Measurements from ENCODE around the gene PAX1.

PAX1 gene

DNA sequence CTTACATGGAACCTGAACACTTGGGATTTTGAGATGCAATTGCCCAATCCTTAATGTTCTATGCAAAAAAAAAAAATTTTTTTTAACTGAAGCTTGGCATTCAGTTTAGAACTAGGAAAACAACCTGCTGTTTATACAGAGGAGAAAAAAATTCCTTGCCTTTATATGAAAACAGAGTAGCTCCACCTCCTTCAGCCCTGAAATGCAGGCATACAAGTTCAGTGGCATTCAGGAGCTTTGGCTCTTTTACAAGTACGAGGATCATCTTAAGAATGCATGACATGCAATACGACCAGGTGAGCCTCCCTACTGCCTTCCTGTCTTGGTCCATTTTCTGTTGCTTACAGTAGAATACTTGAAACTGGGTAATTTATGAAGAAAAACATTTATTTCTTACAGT lies 20.4 kb downstream of the PAX1 start:
- in situ Hi-C loops (cut with HindIII; ENCODE audit: low sequenced_read_pairs), result no loop called here

DNA sequence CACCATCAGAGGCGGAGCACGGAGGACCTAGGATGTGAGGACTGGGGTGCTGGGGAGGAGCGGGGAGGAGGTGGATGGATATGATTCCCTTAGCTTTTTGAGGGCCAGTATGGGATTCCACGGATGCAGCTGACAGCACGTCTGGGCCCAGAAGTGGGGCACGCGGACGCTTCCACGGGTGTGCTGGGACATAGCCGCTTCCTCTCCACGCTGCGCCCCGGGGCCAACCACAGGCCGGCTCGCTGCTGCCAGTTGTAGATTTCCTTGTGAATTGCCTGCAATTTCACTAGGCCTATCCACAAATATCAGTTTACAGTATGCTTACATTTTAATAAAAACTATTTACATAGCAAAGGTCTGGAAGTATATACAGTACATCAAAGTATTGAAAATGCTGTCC lies 23.9 kb downstream of the PAX1 start:
- in situ Hi-C loops (cut with HindIII; ENCODE audit: low sequenced_read_pairs), result no loop called here

DNA sequence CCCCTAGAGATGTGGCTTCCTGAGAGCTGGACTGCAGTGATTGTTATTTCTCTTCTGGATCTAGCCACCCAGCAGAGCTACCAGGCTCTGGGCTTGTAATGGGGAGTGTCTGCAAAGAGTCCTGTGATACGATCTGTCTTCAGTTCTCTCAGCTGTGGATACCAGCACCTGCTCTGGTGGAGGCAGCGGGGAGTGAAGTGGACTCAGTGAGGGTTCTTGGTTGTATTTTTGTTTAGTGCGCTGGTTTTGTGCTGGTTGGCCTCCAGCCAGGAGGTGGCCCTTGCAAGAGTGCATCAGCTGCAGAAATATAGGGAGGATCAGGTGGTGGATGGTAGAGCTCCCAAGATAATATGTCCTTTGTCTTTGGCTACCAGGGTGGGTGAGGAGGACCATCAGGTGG lies 33.7 kb downstream of the PAX1 start:
- in situ Hi-C loops (cut with HindIII; ENCODE audit: low sequenced_read_pairs), result no loop called here

DNA sequence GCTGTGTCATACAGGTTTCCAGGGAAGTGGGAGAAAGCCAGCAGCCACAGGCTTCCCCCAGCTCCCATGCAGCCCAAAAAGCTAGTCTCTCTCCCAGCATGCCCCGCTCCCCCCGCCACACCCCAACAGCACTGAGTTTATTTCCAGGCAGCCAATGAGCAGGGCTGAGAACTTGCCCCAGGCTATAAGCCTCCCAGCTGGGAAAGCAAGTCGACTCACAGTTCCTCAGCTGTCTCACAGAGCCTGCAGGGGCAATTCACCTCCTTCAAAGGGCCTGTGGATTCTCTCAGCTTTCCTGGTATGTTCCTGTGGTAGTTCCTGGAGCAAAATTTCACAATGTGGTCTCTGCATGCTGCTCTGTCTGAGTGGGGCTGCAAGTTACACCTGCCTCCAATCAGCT lies 34.2 kb downstream of the PAX1 start:
- in situ Hi-C loops (cut with HindIII; ENCODE audit: low sequenced_read_pairs), result no loop called here

DNA sequence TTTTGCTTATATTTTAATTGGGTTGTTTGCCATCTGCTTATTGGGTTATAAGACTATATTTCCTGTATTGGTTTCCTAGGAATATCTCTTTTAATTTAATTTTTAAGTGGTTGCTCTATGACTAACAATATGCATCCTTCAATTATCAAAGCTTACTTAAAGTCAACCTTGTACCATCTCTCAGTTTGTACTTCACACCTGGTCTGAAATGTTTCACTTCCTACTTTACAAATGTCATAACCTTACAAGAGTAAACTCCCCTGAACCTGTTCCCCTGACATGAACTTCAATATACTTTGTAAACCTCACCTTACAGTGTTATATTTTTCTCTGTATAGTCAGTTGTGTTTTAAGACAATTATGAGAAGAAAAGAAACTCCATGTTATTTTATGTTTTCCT lies 35.8 kb downstream of the PAX1 start:
- in situ Hi-C loops (cut with HindIII; ENCODE audit: low sequenced_read_pairs), result no loop called here

DNA sequence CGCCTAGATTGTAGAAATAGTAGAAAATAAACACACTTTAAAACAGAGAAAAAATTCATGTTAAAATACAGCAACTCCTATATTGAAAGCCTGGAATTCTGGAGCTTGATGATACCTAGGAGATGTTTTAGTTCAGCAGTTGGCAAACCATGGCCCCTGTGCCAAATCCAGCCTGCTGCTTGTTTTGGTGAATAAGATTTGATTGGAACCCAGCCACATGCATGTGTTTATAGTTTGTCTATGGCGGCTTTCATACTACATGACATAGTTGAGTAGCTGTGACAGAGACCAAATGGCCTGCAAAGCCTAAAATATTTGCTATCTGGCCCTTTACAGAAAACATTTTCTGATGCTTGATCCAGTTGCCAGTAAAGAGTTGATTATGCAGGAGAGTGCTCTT lies 57.2 kb downstream of the PAX1 start:
- in situ Hi-C loops (cut with HindIII; ENCODE audit: low sequenced_read_pairs), result no loop called here

DNA sequence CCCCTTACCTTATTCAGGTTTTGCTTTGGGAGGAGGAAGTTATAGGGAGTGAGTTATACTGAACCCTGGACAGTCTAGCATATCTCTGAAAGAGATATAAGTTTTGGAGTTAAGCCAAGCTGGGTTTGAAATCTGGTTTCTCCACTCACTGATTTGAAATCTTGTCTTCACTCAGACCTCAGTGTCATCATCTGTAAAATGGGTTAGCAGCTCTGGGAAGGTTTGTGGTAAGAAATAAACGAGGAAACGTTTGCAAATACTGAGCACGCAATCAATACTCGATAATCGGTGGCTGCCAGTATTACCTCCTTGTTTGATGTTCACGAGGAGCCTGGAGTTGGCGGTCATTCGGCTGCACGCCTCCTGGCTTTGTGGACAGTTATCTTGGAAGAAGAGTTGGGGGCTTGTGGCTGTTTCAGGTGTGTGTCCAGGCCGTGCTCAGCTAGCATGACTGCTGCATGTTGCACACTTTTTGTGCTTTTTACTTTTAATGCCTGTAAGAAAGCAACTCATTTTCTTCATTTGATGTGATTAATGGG lies 61.8 kb downstream of the PAX1 start:
- in situ Hi-C loops (cut with HindIII; ENCODE audit: low sequenced_read_pairs), result no loop called here

DNA sequence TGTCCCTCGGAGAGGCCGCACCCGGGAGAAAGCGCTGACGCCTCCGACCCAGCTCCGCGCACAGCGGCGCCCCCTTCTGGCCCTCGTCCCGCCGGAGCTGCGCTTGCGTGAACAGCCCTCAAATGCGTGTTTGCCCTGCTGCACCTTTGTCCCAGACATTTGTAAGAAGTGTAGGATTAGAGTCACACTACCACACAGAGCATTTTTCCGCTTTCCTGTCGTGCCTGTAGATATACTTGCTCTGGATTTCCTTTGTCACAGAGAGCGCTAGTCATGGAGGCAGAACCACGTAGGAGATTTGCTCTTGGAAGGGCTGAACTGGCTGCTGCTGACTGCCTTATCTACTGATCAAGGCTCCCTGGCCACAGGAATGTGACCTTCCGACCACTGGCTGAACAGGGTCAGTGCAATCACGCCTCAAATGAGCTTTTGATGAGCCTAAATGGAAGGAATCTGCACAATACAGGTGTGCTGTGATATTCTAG lies 62.3 kb downstream of the PAX1 start:
- in situ Hi-C loops (cut with HindIII; ENCODE audit: low sequenced_read_pairs), result no loop called here
